Measurements from ENCODE around the gene RBM34. TPM values are rescaled to one million over a fixed set of nuclear protein-coding genes. Genes with fewer than 3 reads are reported as not detected.

Gene RBM34
- total and polyA plus RNA-seq, 2 donors (not counting 3 experiments of a cell fraction or from before 2014, with no cell fraction given): 16.1 to 80.7 TPM

DNA sequence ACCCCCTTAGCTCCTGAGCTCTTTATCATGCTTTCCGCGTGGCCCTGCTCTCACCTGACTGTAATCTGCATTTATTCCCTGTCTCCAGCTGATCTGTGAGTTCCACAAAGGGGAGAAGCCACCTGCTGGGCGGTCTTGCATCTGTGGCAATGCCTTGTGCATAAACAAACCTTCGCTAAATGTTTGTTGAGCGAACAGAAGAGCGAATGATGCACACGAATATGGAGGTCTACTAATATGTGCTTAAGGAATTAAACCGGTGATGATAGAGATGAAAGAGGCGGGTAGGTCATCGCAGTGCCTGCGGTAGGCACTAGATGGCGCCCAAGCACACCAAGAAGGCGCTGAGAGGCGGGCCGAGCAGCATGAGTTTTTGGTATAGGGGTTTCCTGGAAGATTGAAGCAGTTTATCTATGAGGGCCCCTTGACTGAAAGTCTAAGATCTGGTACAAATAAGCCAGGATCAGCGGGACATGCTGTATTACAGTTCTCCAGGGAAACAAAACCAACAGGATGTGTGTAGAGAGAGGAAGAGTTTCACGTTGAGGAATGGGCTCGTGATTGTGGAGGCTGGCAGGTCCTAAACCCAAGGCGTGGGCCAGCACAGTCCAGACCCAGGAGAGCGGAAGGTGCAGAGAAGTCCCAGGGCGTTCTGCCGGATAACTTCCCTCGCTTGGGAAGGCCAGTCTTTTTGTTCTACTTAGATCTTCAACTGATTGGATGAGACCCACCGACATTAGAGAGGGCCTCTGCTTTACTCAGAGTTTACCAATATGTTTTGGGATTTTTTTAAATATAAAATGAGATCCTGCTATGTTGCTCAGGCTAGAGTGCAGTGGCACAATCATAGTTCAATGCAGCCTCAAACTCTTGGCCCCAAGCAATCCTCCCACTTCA lies 67.1 kb downstream of the RBM34 start:
- Histone ChIP-seq H3K27me3 (ENCODE audit: control insufficient read depth in 2 of 2, insufficient read depth in 2 of 2, low read length in 2 of 2) (peaks cover 0 to 3% of the 10 kb centered on the region in 2 experiments), H3K4me3 (replicated peaks in 1 of 3; ENCODE audit: insufficient read depth in 1 of 3, low read depth in 1 of 3, low read length in 3 of 3) (no peak overlapping the region), H3K36me3 (ENCODE audit: control insufficient read depth in 2 of 2, extremely low read depth in 1 of 2, insufficient read depth in 2 of 2, low read length in 2 of 2) (no peaks in the 10 kb centered on the region), H3K79me2 (ENCODE audit: control insufficient read depth, insufficient read depth, low read length) (no peaks in the 10 kb centered on the region), H4K20me1 (replicated peaks; ENCODE audit: control insufficient read depth, extremely low read depth, insufficient read depth, low read length) (no peaks in the 10 kb centered on the region), H2AFZ (ENCODE audit: low read depth, low read length) (peak overlapping the region; percentile 37), H3K4me1 (ENCODE audit: control insufficient read depth, extremely low read depth, insufficient read depth, low read length) (no peaks in the 10 kb centered on the region), H3K9ac (replicated peaks; ENCODE audit: extremely low read depth, insufficient read depth, low read length) (no peak overlapping the region), H3K27ac (ENCODE audit: insufficient read depth, low read depth, low read length) (no peak overlapping the region), H3K4me2 (ENCODE audit: insufficient read depth, low read length) (peak overlapping the region; percentile 26), H3K9me1 (replicated peaks; ENCODE audit: control insufficient read depth, extremely low read depth, insufficient read depth, low read length) (no peaks in the 10 kb centered on the region), H3K9me3 (replicated peaks; ENCODE audit: control insufficient read depth, insufficient read depth, low read length) (no peaks in the 10 kb centered on the region)
- ChIA-PET POLR2A (no interaction called here), CTCF (interaction anchor here (0.6 to 3.1 kb wide), 34 partner anchors 9 to 690 kb away, joined by 3 to 35 read pairs (median 4); partner anchors contain the start of gene TARBP1)
- no peak for TF ChIP-seq EZH2 (IDR thresholded peaks at IDR 0.05; ENCODE audit: borderline replicate concordance, low read depth, low read length, severe bottlenecking)
- no peak for TF ChIP-seq JUN (IDR thresholded peaks at IDR 0.05; ENCODE audit: borderline replicate concordance, insufficient read depth, insufficient read length, low read depth)
- no peak for TF ChIP-seq GATA2 (IDR thresholded peaks at IDR 0.05; ENCODE audit: insufficient read depth, insufficient read length, low read depth, low read length)
- TF ChIP-seq, protein P1, sequence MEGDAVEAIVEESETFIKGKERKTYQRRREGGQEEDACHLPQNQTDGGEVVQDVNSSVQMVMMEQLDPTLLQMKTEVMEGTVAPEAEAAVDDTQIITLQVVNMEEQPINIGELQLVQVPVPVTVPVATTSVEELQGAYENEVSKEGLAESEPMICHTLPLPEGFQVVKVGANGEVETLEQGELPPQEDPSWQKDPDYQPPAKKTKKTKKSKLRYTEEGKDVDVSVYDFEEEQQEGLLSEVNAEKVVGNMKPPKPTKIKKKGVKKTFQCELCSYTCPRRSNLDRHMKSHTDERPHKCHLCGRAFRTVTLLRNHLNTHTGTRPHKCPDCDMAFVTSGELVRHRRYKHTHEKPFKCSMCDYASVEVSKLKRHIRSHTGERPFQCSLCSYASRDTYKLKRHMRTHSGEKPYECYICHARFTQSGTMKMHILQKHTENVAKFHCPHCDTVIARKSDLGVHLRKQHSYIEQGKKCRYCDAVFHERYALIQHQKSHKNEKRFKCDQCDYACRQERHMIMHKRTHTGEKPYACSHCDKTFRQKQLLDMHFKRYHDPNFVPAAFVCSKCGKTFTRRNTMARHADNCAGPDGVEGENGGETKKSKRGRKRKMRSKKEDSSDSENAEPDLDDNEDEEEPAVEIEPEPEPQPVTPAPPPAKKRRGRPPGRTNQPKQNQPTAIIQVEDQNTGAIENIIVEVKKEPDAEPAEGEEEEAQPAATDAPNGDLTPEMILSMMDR (IDR thresholded peaks at IDR 0.05; ENCODE audit: extremely low read depth in 1 of 2, insufficient read depth in 1 of 2, low read depth in 1 of 2, low read length in 2 of 2): peak; percentile 93
- peak; percentile 94 for FAIRE-seq
- peak; percentile 78 for DNase-seq (ENCODE audit: low read depth, low spot score)
- BruUV-seq (replicated peaks): no TSS peak
- dilution Hi-C loops (cut with MboI; ENCODE audit: extremely low pct_ligation_motif_present, low sequenced_read_pairs) (loop anchor here (10.0 kb wide), 1 partner anchor 609 kb away; no protein-coding TSS in a partner anchor), intact Hi-C loops (cut with micrococcal nuclease) (loop anchor here (2.0 kb wide), 1 partner anchor 323 kb away; no protein-coding TSS in a partner anchor)
